Spleen (tissue), 11 donors: Measurements from ENCODE around the gene LGALS7. TPM values are rescaled to one million over a fixed set of nuclear protein-coding genes. Genes with fewer than 3 reads are reported as not detected.
"Not testable (repeated sequence)": the region's sequence is repeated elsewhere in the genome, so short reads cannot be mapped to it uniquely, and the experiment has no call there.

ENCODE experiments used
- DNase-seq: peaks from one replicate; pipeline ENCODE4 v3.0.0-alpha.2; 2020
- H3K27ac ChIP-seq, 8 donors: fragments of 200-600 bp; sonication (generic) in 7 of 8; 1 replicate in 4 of 8; 2 replicates in 4 of 8; pipeline versions ENCODE4 v1.5.0 to v1.8.0; 2016 to 2021; ENCODE audit warnings: inconsistent platforms in 4 of 8, mild to moderate bottlenecking in 4 of 8, moderate library complexity in 1 of 8
- H3K27me3 ChIP-seq, 7 donors: fragments of 200-600 bp; sonication (generic) in 6 of 7; replicated peaks in 1 of 7; 1 replicate in 4 of 7; 2 replicates in 3 of 7; pipeline versions ENCODE4 v1.5.0 to v1.8.0; 2016 to 2021; ENCODE audit warnings: inconsistent platforms in 3 of 7, mild to moderate bottlenecking in 1 of 7
- H3K36me3 ChIP-seq, 6 donors: fragments of 200-600 bp; sonication (generic) in 5 of 6; 1 replicate in 4 of 6; 2 replicates in 2 of 6; pipeline versions ENCODE4 v1.5.0 to v1.8.0; 2016 to 2021; ENCODE audit warnings: inconsistent platforms in 2 of 6
- H3K4me1 ChIP-seq, 6 donors: fragments of 200-600 bp; sonication (generic) in 5 of 6; 1 replicate in 3 of 6; 2 replicates in 3 of 6; pipeline versions ENCODE4 v1.5.0 to v1.8.0; 2016 to 2021; ENCODE audit warnings: inconsistent platforms in 3 of 6
- H3K4me3 ChIP-seq, 8 donors: fragments of 200-600 bp; sonication (generic) in 7 of 8; 1 replicate in 4 of 8; 2 replicates in 4 of 8; pipeline versions ENCODE4 v1.5.0 to v1.8.0; 2016 to 2021; ENCODE audit warnings: inconsistent platforms in 4 of 8, mild to moderate bottlenecking in 4 of 8, moderate library complexity in 2 of 8
- H3K9me3 ChIP-seq, 8 donors: fragments of 200-600 bp; sonication (generic) in 7 of 8; 1 replicate in 4 of 8; 2 replicates in 4 of 8; pipeline versions ENCODE4 v1.5.0 to v1.8.0; 2016 to 2021; ENCODE audit warnings: inconsistent platforms in 4 of 8
- POLR2A ChIP-seq, 3 donors: fragments of 450-650 bp; IDR thresholded peaks; one replicate each; pipeline ENCODE4 v1.5.1; 2017; ENCODE audit warnings: antibody characterized with exemption in 3 of 3, mild to moderate bottlenecking in 1 of 3
- POLR2AphosphoS5 ChIP-seq, 3 donors: sonication (generic); formaldehyde crosslinking; IDR thresholded peaks; one replicate each; pipeline ENCODE4 v1.5.1; 2017; ENCODE audit warnings: antibody characterized with exemption in 3 of 3
- WGBS, 5 donors: extraction: QIAGEN DNeasy Blood & Tissue Kit in 3 of 5; methylation state at CpG; one replicate each; pipeline versions ENCODE4 v1.1.5 to v1.1.7; 2013 to 2018; 5-methylcytosine and 5-hydroxymethylcytosine counted together
- intact Hi-C: fragments of 100-400 bp; cut with DNase I; formaldehyde crosslinking; loops from one replicate; pipeline ENCODE4 v1.15.0; 2023; ENCODE audit warnings: low total_unique reads
- polyA plus RNA-seq, 3 donors: library from polyadenylated mRNA; stranded (reverse); fragments of 200-250 nt; gene quantifications; one replicate each; pipeline ENCODE4 v1.2.1, GENCODE V29; 2013
- total RNA-seq, 7 donors: library from RNA; depleted of rRNA in 3 of 7; stranded (reverse); fragments of >200 nt in 3 of 7; fragmentation: NEBNext Ultra II Directional in 4 of 7; extraction: Animal tissue kit (Norgen Biotek cat#: 25700) in 4 of 7; gene quantifications; one replicate each; pipeline versions ENCODE4 v1.1.0 to v1.2.1, GENCODE V29; 2016 to 2021
- TF ChIP-seq, protein P1 (sequence below), 11 experiments: fragments of 200-600 bp in 7 of 11; fragments of 450-650 bp in 4 of 11; sonication (generic) in 4 of 11; IDR thresholded peaks in 8 of 11; conservative IDR thresholded peaks in 3 of 11; 1 replicate in 7 of 11; 2 replicates in 4 of 11; pipeline versions ENCODE4 v1.4.0 to v1.8.0; 2016 to 2021; ENCODE audit warnings: antibody characterized with exemption in 11 of 11, inconsistent platforms in 4 of 11, mild to moderate bottlenecking in 1 of 11
- donor health status: healthy with polysubstance abuse.
- donor health status: DM: no; HTN: no; CAD: no; lungs with moderate emphysema.
- donor health status: DM: no; HTN: no; CAD: no.
- donor health status: Bipolar disorder and iron deficiency.
- donor health status: healthy.
- donor health status: DM: no; HTN: no; CAD: no.
- donor health status: DM: yes; HTN: yes; CAD: no.

The LGALS7 gene
- total and polyA plus RNA-seq, 10 donors, result 0.52 to 7.4 (median 4.7) TPM; not detected in 6

DNA sequence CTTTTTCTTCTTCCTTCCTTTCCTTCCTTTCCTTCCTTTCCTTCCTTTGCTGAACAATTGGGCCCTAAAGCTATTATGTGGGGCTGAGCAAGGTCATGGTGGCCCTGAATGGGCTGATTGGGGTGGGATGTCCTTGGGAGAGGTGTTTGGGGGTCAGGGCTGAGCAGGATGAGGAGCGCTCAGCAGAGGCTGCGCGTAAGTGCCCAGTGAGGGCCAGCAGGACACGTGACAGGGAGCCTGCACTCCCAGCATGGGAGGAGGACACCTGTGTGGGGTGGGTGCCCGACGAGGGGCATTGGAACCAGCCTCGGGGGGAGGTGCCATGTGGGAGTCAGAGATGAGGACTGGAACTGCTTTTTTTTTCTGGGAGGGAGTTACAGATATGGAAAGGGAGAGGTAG, 5.4 kb upstream of the LGALS7 start:
- H3K27ac ChIP-seq, result peak overlapping the region in 7 of 8 donors; percentile 47 to 80 (median 76)
- no peak overlapping the region for H3K4me3 ChIP-seq
- peak; percentile 88 for DNase-seq
- no peaks in the 10 kb centered on the region for H3K9me3 ChIP-seq
- 47 to 74% (median 62%) methylated on average over 7 of the region's 7 CpGs for WGBS, 5 donors
- peaks cover 0 to 4% (median 0%) of the 10 kb centered on the region in 7 donors for H3K27me3 ChIP-seq
- no peaks in the 10 kb centered on the region for H3K36me3 ChIP-seq
- peaks cover 0 to 18% (median 0%) of the 10 kb centered on the region in 6 donors for H3K4me1 ChIP-seq
- TF ChIP-seq POLR2A (IDR thresholded peaks at IDR 0.05), result no peak
- peak; percentile 49 to 79 (median 68) for TF ChIP-seq POLR2AphosphoS5 (IDR thresholded peaks at IDR 0.05)
- intact Hi-C loops, result loop anchor here (10.0 kb wide), 1 partner anchor 46 kb away; no protein-coding TSS in a partner anchor

DNA sequence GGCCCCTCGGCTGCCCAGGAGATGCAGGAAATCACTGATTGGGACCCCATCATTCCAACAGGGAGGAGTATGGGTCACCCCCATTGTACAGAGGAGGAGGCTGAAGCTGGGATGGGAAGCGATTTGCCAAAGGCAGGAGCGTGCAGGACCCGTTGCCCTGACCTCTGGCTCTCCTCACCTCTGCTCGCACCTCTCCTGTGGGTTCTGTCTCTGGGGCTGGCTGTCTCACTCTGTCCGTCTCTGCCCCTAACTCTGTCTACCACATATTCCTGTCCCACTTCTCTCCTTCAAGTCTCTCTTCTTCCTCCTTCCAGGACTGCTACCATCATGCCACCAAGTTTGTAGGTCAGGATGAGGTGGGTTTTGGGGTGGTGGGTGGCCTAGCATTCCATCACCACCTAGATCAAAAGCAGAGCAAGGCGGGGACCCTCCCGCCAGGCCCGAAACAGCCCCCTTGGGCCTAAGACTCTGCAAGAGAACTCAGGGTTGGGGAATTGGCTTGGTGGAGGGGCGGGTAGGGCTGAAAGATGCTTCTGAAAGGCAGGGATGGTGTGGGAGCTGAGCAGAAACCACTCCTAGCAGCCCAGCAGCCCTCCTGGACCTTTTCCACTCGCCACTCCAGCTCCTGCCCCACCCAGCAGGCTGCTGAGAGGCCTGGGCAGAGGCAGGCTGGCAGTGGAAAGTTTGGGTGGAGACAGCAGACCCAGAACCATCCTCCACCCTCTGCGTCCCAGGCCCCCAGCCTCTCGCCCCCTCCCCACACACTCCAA, 1.0 kb upstream of the LGALS7 start:
- 68 to 84% (median 80%) methylated on average over 13 of the region's 13 CpGs for WGBS, 5 donors
- DNase-seq, result no peak
- TF ChIP-seq POLR2A (IDR thresholded peaks at IDR 0.05), result no peak
- TF ChIP-seq POLR2AphosphoS5 (IDR thresholded peaks at IDR 0.05), result no peak
- TF ChIP-seq, protein P1, sequence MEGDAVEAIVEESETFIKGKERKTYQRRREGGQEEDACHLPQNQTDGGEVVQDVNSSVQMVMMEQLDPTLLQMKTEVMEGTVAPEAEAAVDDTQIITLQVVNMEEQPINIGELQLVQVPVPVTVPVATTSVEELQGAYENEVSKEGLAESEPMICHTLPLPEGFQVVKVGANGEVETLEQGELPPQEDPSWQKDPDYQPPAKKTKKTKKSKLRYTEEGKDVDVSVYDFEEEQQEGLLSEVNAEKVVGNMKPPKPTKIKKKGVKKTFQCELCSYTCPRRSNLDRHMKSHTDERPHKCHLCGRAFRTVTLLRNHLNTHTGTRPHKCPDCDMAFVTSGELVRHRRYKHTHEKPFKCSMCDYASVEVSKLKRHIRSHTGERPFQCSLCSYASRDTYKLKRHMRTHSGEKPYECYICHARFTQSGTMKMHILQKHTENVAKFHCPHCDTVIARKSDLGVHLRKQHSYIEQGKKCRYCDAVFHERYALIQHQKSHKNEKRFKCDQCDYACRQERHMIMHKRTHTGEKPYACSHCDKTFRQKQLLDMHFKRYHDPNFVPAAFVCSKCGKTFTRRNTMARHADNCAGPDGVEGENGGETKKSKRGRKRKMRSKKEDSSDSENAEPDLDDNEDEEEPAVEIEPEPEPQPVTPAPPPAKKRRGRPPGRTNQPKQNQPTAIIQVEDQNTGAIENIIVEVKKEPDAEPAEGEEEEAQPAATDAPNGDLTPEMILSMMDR (IDR thresholded peaks at IDR 0.05 in 8 of 11, conservative IDR thresholded peaks at IDR 0.05 in 3 of 11), result no peak
- H3K4me3 ChIP-seq, result no peak overlapping the region
- no peaks in the 10 kb centered on the region for H3K27me3 ChIP-seq
- intact Hi-C loops, result loop anchor here (2.0 to 10.0 kb wide), 2 partner anchors 38 to 50 kb away; no protein-coding TSS in a partner anchor
- H3K9me3 ChIP-seq, result no peaks in the 10 kb centered on the region
- H3K4me1 ChIP-seq, result peaks cover 0 to 28% (median 8%) of the 10 kb centered on the region in 6 donors
- H3K36me3 ChIP-seq, result no peaks in the 10 kb centered on the region
- peak overlapping the region in 3 of 8 donors; percentile 28 to 57 (median 44) for H3K27ac ChIP-seq

DNA sequence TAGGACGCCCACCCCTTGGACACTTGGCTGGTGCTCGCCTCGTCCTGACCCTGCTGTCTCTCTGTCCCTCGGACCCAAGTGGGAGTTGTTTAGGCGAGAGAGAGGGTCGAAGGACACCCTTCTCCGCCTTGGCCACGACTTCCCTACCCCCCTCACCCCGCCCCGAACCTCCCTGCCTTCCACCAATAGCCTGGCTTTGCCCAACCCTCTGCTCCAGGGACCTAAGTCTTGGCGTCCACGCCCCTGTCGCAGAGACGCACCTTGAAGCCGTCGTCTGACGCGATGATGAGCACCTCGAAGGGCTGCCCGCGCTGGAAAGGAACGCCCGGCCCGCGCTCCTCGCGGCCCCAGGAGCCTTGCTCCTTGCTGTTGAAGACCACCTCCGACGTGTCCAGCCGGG, 1.7 kb downstream of the LGALS7 start:
- not testable (repeated sequence) for H3K9me3 ChIP-seq, H3K4me3 ChIP-seq, DNase-seq, H3K36me3 ChIP-seq, H3K27ac ChIP-seq, H3K27me3 ChIP-seq
- H3K4me1 ChIP-seq, result peaks cover 0 to 20% (median 12%) of the 10 kb centered on the region in 6 donors
- intact Hi-C loops, result loop anchor here (10.0 kb wide), 1 partner anchor 53 kb away; no protein-coding TSS in a partner anchor
- WGBS, 5 donors, result 76 to 82% (median 77%) methylated on average over 5 to 9 of the region's 30 CpGs; no CpG with 5 or more reads in 2 of the 5 donors

DNA sequence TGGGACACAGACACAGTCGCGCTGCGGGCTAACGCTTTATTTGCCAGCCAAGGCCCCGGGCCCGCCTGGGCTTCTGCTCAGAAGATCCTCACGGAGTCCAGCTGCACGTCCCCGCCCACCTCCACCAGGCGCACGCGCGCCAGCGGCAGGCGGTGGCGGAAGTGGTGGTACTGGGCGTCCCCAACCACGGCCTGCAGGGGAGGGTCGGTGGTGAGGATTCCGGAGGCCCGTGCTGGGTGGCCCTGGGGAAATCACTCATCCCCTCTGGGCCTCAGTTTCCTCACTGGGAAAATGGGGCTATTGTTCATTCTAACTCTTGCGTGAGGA, 2.4 kb downstream of the LGALS7 start:
- not testable (repeated sequence) for H3K36me3 ChIP-seq, H3K27me3 ChIP-seq, DNase-seq, H3K4me3 ChIP-seq, H3K9me3 ChIP-seq
- intact Hi-C loops, result loop anchor here (10.0 kb wide), 1 partner anchor 54 kb away; no protein-coding TSS in a partner anchor
- H3K4me1 ChIP-seq, result peaks cover 0 to 20% (median 12%) of the 10 kb centered on the region in 6 donors
- peak overlapping the region in 1 of 8 donors; percentile 52 for H3K27ac ChIP-seq
- 0 to 56% (median 48%) methylated on average over 1 of the region's 22 CpGs; no CpG with 5 or more reads in 1 of the 5 donors for WGBS, 5 donors

DNA sequence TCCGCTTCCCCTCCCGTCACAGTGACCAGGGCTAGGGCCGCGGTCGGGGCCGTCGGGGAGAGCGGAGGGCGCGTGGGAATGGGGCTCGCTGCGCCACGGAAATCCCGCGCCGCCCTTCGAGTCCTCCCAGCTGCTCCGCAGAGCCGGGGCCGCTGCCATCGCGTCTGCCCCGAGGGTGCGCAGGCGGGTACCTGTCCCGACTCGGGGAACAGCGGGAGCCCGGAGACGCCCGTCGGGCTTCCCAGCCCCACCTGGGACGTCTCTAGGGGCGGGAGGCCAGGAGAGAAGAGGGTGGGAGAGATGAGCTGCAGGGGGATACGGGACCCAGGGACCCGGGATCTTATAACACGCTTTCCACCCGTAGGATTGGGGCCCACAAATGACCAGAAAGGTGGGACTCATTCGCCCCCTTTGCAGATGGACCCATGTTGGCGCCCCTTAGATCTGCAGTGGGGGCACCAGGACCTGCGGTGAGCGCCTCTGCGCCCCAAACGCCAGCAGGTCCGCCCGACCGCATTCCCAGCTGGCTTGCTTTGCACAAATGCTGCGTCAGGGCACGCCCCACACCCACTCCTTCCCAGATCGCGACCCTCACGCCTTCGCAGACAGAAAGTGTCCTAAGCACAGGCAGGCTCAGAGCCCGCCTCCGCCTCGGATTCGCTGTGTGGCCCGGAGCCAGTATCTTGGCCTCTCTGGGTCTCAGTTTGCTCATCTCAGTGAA, 2.9 kb downstream of the LGALS7 start:
- intact Hi-C loops, result loop anchor here (10.0 kb wide), 1 partner anchor 54 kb away; no protein-coding TSS in a partner anchor
- not testable (repeated sequence) for H3K27me3 ChIP-seq, DNase-seq, H3K9me3 ChIP-seq, H3K36me3 ChIP-seq
- Histone ChIP-seq H3K4me1 (peaks cover 0 to 20% (median 12%) of the 10 kb centered on the region in 6 donors), H3K27ac (peak overlapping the region; percentile 63 to 89 (median 83)), H3K4me3 (peak overlapping the region; percentile 23 to 68 (median 39))
- 1 to 8% (median 5%) methylated on average over 10 to 27 of the region's 58 CpGs; no CpG with 5 or more reads in 1 of the 5 donors for WGBS, 5 donors
